ENCODE results near the gene TSPAN9. TPM values are rescaled to one million over a fixed set of nuclear protein-coding genes. Genes with fewer than 3 reads are reported as not detected.
A peak's percentile ranks its signal among the peaks of the same experiment; 100 is the strongest.

Gene TSPAN9
- total RNA-seq, 1 donor from 2014 or later: 54.4 TPM

DNA sequence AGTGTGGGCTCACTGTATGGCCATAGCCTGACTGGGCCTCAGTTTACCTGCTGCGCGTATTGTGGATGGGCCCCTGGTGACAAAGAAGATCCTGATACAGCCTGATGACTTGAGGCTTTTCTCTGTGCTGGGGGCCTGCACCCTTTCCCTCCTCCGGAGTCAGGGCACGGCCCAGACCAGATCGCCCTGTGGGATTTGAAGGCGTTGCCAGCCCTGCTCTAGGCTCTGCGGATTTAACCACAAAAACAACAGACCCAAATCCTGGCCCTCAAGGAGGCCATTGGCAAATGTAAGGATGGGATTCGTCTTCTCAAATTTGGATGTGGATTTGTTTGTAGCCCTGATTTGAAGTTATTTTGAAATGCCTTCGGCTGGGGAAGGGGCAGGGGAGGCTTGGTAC is 195.8 kb downstream of the TSPAN9 start:
- no peak for DNase-seq (ENCODE audit: low spot score)

DNA sequence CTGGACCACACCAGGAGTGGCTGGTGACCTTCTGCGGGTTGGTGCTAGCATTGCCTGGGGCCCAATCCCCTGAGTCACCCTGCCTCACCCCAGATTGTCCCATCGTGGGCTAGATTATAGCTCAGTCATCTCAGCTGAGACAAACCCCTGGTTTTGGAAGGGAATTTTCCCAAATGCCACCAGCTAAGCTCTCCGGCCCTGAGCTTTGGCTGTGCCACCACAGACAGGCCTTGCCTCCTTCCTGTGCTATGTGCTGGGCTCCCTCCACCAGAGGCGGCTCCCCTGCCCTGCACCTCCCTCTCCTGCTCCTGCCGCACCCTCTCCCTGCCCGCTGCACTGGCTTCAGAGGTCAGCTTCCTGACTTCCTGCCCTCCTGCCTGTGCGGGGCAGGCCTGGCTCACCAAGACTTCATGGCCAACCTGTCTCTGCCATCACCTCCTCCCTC is 196.3 kb downstream of the TSPAN9 start:
- DNase-seq (ENCODE audit: low spot score): no peak

DNA sequence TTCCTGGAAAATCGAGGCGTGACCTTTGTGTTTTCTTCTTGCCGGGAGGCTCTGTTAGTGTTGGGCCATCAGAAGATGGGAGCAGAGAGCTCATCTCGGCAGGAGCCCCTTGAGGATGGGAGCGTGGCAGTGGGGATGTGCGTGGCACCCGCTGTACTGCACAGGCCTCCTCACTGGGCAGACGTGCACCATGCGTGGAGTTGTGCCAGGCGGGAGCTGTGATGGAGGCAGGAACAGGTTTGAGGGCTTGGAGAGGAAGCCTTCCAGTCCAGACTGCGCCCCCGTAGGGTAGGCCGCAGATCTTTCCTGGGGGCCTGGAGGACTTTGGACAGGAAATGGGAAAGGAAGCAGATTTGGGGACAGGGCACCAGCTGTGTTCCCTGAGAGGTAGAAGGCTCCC is 197.5 kb downstream of the TSPAN9 start:
- no peak for DNase-seq (ENCODE audit: low spot score)

DNA sequence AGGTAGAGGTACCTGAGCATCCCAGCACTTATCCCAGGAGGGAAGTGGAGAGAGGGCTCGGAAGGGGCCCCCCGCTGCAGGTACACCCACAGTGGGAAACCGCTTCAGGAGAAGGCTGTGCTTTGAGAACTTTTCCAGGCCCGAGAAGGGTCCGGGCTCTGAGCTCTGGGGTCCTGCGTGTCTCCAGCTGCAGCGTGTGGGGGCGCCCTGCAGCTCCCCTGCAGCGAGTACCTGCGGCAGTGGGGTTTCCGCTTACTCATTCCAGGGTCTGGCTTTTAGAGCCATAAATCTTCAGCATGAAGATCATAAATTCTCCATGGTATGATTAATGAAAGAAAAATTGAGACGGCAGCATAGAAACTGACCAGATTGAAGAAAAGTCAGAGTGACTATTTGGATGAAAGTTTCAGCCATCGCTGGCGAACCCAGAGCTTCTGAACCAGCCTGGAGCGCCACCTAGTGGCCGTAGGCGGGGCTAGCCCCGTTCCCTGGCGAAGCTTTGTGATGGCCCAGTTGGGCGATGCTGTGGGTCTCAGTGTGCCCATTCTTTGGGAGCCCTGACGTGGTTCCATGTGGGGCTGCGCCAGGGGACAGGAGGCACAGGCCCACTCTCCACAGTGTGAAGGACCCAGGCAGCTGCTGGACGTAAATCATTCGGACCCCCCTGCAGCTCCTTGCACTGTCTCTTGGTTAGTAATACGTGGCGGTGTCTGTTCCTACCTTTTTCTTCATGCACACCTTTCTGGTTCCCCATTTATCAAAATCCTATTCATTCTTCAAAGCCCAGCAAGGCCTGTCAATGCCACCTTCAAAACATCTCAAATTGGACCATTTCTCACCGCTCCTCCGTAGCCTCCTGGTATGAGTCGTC is 198.2 kb downstream of the TSPAN9 start:
- DNase-seq (ENCODE audit: low spot score): peak; percentile 67

DNA sequence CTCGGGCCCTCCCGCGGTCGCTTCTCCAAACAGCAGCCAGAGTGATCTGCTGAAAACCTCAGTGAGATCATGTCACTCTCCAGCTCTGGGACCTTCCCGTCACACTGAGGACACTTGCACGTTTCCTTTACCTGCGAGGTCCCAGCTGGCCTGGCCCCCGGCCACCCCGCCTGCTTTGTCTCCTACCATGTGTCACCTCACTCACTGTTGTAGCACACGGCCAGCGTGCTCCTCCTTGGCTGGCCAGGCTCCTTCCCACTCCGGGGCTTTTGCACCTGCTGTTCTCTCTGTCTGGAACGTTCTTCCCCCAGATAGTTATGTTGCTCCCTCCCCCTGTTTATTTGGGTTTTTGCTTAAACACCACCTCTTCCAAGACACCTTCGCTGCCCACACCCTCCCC is 199.0 kb downstream of the TSPAN9 start:
- no peak for DNase-seq (ENCODE audit: low spot score)

DNA sequence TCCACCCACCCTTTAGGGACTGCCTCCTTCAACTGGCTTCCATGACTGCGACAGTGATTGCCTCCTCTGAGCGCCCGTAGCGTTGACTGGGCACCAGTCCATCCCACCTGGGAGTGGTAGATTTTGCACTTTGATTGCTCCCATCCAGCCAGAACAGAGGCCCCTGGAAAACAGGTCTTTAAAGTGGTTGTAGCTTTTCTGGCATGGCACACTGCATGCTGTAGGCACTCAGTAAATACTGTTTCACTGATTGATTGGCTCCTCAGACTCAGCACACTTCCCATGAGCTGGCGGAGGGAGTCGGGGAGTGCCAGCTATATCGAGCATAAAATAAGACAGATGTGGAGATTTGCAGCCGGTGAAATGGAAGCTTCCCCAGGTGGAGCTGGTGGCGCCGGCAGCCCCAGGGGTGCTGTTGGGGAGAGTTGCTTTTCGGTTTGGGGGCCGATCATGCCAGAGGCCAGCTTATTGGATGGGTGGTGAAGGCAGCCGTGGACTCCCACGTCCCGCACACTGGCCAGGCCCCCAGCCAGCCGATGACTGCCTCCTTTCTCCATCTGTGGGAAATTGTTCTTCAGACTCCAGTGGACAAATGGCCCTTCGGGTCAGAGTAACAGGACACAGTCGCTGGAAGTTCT is 200.2 kb downstream of the TSPAN9 start:
- no peak for DNase-seq (ENCODE audit: low spot score)

DNA sequence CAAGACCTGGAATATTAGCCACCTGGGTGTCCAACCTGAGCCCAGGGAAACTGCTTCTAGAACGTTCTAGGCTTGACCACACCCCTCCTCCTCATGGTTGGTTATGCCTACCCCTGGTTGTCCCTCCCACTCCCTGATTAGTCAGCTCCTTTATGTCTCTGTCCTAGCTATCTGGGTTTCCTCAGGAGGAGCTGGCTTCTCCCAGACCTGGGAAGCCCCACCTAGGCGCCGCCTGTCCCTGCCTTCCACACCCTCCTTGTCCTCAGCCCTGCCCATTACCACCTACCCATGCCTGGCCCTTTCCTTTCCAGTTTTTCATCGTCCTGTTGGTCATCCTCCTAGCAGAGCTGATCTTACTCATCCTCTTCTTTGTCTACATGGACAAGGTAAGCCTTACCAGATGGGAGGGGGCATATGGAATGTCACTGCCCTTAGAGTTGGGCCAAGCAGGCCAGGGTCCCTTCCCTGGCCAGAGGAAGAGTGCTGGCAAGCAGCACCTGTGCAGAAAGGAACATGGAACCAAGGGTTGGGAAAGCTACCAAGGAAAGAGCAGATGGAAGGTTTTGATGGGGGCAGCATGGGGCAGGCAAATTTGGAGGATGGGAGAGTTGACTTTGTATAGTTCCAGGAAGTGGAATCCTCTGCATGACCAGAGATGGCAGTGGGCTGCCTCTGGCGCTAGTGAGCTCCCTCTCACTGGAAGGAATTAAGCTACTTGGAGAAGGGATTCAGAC is 201.7 kb downstream of the TSPAN9 start:
- DNase-seq (ENCODE audit: low spot score): no peak

DNA sequence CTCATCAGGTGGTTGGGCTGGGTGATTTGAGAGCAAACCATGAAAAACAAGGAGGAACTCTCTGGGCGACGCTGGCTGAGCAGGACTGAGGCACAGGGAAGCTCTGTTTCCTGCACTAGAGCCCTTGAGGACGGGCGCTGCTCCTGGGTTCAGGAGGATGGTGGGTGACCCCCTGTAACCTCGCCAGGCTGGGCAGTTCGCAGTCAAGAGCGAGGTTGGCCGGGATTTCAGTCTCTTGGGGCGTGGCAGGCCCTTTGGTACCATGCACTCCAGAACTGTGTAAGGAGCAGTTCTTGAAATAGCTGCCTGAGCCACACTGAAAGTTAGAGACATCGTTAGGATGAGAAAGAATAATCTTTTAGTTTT is 202.2 kb downstream of the TSPAN9 start:
- DNase-seq (ENCODE audit: low spot score): no peak

DNA sequence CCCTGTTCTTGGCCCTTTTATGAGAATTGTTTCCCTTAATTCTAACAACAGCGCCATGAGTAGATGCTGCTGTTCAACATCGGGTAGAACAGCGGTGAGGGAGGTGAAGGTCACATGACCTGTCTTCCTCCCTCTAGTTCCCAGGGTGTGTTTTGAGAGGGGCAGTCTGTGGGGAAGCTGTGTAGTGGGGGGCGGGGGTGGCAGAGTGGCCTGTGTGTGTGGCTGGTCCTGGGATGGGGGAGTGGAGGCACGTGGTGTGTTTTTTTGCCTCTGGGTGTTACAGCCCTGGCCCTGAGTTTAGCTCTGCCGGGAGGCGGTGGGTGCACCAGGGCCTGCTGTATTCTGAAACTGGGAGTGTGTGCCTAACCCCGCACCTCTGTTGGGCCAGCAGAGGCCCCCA is 202.7 kb downstream of the TSPAN9 start:
- DNase-seq (ENCODE audit: low spot score): no peak

DNA sequence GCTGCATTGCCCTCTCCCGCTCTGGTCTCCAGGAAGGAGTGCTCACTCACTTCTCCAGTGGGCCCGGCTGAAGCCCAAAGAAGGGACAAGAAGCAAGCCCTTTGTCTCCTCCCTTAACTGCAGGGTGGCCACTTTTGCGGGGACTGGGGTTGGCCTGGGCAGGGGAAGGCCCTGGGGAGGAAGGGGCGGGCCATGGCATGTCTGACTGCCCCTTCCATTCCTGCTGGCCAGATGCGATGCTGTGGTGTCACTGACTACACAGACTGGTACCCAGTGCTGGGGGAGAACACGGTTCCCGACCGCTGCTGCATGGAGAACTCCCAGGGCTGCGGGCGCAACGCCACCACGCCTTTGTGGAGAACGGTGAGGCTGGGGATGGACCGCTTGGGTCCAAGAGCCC is 203.8 kb downstream of the TSPAN9 start:
- no peak for DNase-seq (ENCODE audit: low spot score)

DNA sequence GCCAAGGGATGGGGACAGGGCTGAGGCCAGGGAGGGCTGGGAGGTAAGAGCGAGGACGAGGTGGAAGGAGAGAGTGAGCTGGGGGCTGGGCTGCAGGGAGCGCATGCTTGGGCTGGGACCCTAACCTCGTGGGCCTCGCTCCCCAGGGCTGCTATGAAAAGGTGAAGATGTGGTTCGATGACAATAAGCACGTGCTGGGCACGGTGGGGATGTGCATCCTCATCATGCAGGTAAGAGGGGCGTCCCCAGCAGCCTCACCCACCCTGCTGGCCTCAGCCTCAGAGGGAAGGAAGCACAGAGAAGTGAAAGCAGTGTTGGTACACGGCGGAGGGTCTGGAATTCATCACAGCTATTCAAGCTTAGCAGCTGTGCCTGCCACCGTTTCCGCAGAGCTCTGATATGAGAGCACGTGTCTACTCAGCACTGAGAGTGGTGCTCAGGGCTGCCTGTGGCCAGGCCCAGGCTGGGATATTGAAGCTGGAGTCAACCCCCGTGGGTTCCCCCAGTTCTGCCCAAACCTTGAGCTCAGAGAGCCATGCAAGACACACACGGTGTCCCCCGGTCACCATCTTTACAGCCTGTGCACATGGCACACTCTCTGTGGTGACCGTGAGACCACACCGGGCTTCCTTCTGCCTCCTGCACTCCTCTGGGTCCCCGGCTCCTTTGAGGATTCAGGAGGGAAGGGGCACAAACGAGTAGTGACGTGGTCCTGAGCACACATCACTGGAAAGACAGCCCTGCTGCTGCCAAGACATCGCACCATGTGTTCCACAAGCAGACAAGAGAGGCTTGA is 204.6 kb downstream of the TSPAN9 start:
- peak; percentile 62 for DNase-seq (ENCODE audit: low spot score)

DNA sequence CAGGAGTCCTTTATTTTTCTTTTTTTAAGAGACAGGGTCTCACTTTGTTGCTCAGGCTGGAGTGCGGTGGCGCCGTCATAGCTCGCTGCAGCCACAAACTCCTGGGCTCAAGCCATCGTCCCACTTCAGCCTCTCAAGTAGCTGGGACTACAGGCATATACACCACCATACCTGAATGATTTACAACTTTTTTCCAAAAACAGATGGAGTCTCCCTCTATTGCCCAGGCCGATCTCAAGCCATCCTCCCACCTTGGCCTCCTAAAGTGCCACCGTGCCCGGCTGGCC is 205.1 kb downstream of the TSPAN9 start:
- DNase-seq (ENCODE audit: low spot score): no peak

DNA sequence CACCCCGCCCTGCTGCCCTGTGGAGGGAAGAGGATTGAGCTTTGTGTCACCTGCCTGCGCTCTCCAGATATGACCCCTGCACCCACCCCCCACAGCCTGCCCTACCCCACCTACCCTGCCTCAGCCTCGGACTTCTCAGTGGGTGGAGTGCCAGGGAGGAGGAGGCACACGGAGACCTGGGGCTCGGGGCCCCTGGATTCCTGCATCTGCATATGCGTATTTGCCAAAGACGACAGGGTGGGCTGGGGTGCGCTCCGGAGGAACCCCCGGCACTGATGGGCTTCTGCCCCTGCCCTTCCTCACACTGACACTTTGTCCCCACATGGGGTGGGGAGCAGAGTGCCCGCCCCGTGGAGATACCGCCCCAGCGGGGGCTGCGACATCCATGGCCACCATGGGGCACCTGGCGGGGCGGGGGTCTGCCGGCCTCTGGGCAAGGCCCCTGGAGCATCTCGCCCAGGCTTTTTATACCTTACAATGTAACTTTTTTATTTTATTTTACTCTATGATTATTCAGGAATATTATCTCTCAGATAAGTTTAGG is 206.0 kb downstream of the TSPAN9 start:
- DNase-seq (ENCODE audit: low spot score): no peak

DNA sequence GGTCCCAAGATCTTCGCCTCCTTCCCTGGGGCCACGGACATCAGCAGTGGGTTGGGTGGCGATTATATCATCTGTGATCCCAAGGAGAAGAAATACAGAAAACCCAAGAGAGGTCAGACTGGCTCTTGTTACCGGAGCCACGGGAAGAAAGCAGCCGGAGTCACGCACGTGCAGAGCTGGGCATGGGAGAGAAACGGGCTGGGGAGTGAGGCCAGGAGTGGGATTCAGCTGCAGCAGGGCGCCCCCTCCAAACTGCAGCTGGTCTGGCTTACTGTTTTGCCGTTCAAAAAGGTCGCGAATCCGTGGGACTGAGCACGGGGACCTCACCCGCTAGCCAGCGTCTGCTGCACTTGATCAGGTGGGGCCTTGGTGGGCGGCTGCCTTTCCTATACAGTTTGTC is 207.2 kb downstream of the TSPAN9 start:
- DNase-seq (ENCODE audit: low spot score): no peak

DNA sequence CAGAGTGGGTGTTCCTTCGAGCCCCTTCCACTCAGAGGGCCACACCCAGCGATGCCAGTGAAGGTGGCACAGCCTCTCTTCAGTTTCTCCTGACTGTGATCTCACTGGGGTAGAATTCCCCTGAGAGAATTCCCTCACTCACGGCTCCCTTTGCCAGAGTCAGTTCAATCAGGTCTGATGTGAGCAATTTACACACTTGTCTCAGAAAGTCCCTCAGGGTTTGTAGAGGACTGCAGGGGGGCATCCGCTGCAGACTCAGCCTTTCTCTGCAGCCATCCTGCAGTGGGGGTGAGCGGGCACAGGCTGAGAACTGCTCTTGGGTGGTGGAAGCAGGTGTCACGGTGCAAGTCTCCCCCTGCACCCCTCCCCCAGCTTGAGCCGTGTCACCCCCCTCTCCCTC is 208.4 kb downstream of the TSPAN9 start:
- DNase-seq (ENCODE audit: low spot score): no peak

DNA sequence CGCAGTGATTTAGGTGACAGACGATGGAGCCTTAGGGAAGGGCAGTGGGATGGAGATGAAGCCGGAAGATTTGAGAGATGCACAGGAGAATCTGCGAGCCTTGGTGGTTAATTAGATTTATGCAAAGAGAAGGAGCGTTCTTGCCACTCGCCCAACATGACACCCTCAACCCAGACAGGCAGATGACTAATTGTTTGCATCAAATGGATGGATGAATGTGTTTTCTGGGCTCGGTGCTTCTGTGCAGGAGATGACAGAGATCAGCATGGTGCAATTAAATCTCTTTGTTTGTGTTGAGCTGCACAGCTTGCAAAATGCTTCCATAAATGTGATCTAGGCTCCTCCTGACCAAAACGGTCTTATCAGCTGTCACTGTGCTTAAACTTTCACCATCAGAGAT is 211.5 kb downstream of the TSPAN9 start:
- no peak for DNase-seq (ENCODE audit: low spot score)

DNA sequence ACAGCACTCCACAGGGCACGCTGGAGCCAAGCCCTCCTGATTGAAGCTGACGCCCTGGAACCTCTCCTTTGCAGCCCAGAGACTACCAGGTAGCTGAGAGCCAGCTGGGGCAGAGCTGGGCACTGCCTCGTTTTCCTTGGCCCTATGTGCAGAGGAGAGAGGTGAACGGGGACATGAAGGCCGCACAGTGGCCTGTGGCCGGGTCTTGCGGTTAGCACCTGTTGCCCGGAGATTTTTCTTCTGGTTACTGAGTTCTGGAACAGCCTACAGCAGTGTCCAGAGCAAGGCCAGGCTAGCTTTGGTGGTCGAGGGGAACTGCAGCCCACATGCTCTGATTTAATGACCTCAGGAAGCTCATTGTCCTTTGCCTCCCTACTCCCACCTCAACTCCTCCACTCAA is 212.5 kb downstream of the TSPAN9 start:
- DNase-seq (ENCODE audit: low spot score): no peak

DNA sequence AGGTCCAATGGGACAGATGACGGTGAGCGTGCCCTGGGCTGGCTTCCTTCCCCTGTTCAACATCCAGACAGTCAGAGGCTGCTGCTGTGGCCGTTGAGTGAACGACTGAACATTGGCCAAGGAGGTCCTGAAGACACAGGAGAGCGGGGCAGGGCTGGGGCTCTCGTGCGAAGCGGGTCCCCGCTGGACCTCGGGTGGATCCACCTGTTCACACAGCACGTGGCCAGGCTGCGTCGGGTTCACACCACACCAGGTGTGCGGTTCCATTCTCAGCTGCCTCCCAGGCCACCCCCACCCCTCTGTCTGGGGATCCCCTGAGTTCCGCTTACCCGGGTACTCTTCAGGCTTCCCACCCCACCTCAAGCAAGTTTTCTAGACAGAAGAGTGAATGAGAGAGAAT is 214.8 kb downstream of the TSPAN9 start:
- DNase-seq (ENCODE audit: low spot score): no peak

DNA sequence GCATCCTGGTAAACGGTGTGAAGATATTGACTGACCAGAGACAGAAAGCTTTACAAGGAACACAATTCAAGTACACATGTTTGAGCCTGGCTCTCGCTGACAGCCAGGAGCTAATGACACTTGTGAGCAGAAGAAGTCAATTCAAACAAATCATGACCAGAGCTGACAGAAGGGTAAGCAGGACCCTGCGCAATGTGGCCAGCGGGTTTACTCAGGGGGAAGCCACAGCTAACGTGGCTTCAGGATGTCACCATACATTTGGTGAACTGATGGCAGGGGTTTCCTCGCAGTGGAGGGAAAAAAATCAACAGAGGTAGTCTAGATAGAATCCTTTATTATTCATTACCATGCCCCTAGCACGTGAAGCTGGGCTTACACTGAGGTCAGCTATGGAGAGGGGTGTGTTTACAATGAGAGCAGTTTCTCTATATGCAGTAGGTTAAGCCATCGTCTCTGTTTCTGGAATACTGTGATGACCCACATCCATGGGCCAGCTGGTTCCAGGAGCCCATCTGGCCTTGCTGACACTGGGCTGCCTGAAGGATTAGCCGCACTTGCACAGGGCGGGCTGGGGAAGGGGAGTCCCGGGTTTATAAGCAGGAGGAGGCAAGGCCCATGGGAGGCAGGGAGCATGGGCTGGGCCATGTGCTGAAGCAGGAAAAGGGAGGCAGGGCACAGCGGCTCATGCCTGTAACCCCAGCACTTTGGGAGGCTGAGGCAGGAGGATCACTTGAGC is 215.7 kb downstream of the TSPAN9 start:
- DNase-seq (ENCODE audit: low spot score): no peak

DNA sequence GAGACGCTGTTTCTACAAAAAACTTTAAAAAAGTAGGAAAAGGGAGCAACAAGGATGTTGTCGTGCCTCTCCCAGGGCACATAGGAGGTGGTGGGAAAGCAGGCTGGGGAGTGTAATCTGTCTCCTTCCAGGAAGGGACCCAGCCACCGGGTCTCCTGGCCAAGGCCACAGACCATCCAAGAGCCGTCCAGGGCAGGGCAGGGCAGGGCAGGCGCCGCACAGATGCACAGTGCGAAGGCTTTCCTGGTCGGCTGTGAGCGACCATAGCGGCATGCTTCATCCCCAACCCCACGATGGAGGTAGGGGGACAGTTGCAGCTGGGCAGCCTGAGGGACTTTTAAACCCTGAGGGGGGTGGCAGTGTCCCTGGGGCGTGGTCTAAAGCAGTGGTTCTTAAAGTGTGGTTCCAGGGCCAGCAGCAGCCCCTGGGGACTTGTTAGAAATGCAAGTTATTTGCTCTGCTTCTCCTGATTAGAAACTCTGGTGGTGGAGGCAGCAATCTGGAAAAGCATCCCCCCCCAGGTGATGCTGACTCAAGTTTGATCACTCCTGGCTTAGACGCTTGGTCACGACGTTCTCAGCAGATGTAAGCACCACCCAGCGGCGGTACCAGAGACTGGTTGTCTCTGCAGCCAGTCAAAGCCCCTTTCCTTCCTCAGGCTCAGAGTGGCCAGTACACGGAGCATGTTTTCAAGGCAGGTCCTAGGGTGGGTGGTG is 216.4 kb downstream of the TSPAN9 start:
- no peak for DNase-seq (ENCODE audit: low spot score)
